Activated CD4-positive, alpha-beta T cell treated with anti-CD3 and anti-CD28 coated beads, Interleukin-2, Interleukin-4, amounts not matched to agents 100 ng/mL and 50 ng/mL, durations not matched to agents 16 hours and 8 hours (primary cell): ENCODE data around the gene PPP4R2.
A peak's percentile ranks its signal among the peaks of the same experiment; 100 is the strongest.
"Not testable (repeated sequence)": the region's sequence is repeated elsewhere in the genome, so short reads cannot be mapped to it uniquely, and the experiment has no call there.

Experiments used
- DNase-seq: peaks from one replicate; pipeline ENCODE4 v3.0.0-alpha.2; 2020; ENCODE audit warnings: low spot score

PPP4R2 gene

DNA sequence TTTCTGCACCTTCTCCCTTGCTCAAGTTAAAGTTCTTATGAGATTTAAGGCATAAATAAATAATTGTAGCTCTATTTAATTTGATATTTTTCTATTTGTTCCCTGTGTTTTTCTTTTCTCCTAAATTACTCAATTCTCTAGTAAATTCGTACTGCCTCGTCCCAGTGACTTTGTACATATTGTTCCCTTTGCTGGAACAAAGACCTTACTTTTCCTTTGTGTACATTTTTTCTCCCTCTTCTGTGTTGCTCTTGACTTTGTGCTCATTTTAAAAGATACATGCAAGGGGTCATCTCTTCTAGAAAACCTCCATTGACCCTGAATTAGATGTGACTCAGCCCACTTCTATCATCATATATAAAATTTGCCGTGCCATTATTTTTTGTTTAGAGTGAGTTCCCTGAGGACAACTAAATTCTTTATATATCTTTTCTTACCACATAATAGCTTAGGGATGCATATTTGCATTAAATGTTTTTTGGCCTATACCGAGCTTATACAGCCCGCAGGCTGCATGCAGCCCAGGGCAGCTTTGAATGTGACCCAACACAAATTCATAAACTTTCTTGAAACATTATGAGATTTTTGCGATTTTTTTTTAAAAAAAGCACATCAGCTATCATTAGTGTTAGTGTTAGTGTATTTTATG is 29.6 kb downstream of the PPP4R2 start:
- no peak for DNase-seq

GRCh38 chr3:73026760-73027113 is 30.1 kb downstream of the PPP4R2 start:
- no peak for DNase-seq

DNA sequence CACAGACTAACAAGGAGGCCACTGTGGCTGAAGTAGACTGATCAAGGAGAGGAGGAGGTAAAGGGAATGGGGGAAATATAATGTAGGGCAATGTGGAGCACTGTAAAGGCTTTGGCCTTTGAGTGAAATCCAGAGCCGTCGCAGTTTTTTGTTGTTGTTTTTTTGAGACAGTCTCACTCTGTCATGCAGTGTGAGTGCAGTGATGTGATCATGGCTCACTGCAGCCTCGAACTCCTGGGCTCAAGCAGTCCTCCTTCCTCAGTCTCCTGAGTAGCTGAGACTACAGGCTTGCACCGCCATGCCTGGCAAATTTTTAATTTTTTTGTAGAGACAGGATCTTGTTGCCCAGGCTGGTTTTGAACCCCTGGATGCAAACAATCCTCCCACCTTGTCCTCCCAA is 32.2 kb downstream of the PPP4R2 start:
- no peak for DNase-seq

DNA sequence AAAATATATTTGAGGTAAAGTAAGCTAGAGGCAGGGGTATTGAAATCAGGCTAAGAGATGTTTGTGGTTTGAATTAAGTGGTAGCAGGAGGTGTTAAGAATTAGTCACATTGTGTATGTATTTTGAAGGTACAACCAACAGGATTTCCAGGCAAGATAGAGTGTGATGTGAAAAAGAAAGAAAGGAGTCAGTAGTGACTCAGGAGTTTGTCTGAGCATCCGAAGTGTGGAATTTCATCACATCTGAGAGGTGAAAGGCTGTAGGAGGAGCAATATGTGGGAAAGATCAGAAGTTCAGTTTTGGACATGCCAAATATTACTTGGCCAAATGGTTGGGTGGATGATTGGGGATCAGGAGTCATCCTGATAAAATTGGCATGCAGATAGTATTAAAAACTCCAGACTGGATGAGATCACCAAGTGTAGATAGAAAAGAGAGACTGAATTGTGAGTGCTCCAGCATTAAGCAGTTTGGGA is 32.7 kb downstream of the PPP4R2 start:
- DNase-seq, result peak; percentile 72

- no peak for DNase-seq
Observed at GRCh38 chr3:73030073-73030597, 33.5 kb downstream of the PPP4R2 start.

- no peak for DNase-seq
Observed at GRCh38 chr3:73031573-73032103, 35.0 kb downstream of the PPP4R2 start.

GRCh38 chr3:73036694-73037591 is 40.3 kb downstream of the PPP4R2 start:
- DNase-seq, result no peak

DNA sequence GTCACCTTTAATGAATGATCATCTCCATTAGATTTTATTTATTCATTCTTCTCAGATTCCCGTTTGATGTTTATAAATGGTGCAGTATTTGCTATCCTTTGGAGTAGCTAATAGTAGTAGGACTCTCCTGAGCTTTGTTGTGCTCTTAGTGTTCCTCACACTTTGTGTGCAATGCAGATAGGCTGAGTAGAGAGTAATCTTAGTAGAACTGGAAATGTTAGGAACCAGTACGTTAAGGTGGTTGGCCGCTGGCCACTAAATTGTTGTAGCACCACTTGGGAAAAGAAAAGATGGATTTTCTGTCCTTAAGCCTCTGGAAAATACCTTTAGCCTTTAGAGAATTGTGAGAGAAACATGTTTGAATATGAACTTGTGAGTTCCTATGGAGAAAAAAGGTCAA is 44.9 kb downstream of the PPP4R2 start:
- DNase-seq, result no peak

- no peak for DNase-seq
Observed at GRCh38 chr3:73043414-73043813, 46.8 kb downstream of the PPP4R2 start.

GRCh38 chr3:73045391-73045790 is 48.8 kb downstream of the PPP4R2 start:
- no peak for DNase-seq

DNA sequence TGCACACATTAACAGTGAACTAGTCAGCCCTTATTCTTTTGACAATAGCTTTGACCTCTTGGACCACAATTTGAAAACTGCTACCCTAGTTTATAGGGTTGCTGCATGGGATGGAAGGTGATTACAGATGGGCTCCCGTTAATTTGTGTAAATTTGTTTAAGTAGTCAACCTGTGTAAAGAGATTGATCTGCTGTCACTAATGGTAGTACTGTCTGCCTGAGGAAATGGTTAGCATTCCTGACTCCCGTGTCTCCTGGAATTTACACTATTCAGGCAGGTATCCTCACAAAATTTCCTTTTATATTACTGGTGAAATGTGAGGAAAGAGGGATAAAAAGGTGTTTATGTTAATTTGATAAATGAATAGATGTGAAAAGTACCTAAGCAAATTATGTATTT is 49.6 kb downstream of the PPP4R2 start:
- no peak for DNase-seq

DNA sequence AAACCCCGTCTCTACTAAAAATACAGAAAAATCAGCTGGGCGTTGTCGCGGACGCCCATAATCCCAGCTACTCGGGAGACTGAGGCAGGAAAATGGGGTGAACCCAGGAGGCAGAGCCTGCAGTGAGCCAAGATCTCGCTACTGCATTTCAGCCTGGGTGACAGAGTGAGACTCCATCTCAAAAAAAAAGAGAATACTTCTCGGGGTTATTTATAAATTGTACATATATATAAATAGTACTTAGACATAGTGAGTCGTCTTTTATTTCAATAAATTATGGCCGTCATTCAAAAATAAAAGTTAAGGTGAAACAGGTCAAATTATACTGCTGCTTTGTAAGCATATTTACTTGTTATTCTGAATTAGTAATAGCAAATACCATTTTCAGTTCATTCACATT is 52.7 kb downstream of the PPP4R2 start:
- DNase-seq, result no peak

DNA sequence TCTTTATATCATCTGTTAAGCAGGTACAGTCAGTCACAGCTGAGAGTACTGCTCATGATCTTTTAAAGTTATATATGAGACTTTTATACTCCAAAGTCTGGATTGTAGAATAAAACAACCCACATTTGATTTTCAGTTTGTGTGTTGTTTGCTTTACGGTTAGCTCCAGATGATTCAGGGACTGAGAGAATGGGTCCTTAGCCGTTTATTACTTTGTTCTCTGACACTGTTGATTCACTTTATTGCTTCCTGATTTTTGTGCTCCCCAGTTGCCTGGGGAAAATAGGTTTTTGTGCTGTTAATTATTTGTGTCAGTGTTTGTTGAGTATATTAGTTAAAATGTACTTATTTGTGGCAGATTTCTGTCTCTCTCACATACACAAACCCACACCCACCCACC is 56.2 kb downstream of the PPP4R2 start:
- DNase-seq, result no peak

DNA sequence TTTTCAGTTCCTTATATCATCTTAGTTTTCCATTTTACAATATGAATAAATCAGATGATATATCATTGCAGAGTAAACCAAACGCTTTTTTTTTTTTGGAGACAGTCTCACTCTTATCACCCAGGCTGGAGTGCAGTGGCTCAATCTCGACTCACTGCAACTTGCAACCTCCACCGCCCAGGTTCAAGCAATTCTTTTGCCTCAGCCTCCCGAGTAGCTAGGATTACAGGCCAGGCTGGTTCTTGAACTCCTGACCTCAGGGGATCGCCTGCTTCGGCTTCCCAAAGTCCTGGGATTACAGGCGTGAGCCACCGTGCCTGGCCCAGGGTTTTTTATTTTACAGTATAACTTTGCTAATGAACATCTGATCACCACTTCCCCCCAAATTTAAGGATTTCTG is 59.0 kb downstream of the PPP4R2 start:
- DNase-seq, result no peak

DNA sequence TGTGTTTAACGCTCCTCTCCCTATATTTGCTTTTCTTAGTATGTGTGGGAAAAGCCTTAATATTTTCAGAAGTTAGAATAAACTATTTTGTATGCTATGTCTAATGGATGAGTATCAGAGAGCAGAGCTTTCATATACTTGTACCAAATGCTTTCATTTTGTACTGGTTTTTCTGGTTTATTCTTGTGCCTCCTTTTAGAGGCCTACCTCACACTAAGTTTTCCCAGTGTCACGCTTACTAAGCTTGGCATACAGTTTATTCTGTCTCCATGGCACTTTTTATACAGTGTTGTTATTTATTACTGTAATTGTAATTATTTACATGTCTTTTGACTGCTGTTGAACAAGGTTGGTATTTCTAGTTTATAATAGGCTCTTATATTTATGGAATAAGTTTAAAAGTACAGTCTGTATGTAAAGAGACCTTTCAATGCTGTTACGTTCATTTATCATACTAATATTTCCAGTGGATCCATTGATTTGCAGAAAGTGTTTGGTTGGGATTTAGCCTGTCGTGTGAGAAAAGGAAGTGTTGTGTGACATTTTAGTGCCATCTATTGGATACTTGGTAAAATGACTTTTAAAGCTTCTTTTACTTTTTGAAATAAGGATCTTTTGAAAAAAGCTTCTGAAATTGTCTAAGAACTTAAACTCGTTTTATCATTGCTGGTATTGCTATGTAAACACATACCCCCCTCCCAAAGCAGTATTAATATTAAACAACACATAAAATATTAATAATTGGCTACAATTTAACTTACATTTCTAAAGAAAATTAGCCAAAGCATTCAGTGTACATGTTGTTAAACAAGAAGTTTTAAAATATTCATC is 59.6 kb downstream of the PPP4R2 start:
- peak; percentile 24 for DNase-seq

DNA sequence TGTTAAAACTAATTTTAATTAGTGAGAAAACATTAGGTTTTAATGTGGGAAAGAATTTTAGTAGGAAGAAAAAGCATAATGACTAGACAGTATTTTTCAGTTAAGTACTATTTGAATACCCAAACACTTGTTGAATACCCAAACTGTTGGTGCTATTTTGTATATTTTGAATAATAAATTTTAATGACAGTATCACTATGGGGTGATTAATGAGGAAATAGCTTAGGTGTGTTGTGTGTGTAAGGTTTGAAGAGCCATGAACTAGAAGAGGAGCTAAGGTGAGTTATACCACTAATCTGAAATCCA is 60.2 kb downstream of the PPP4R2 start:
- DNase-seq, result no peak

DNA sequence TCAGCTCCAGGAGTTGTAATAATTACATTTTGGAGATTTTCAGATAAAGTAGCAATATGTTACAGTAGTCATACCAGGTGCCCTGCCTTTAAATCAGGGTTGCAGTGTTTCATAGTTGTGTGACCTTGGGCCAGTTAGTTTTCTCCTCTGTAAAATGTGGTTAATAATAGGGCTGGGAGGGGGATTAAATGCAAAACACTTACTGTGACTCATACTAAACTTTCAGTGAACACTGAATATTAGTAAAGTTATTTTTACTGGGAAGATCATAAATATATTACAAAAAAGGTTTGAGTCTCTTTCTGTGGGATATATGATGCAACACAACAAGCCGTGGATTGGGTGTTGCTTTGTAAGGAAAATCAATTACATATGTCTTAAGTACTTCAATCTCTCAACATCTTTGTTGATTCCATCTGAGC is 63.7 kb downstream of the PPP4R2 start:
- DNase-seq, result no peak

DNA sequence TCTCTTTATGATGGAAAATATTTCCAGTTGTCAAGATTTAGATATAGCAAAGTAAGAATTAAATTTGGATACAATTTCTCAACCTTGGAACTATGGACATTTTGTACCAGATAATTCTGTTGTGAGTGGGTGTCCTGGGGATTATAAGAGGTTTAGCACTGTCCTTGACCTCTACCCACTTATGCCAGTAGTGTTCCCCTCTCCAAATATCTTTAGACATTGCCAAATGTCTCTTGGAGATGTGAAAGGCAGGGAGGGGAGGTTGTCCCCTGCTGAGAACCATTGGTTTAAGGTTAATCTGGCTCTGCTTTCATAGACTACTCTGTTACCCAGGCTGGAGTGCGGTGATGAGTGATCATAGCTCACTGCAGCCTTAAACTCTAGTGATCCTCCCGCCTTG is 64.8 kb downstream of the PPP4R2 start, which contains the start of gene EBLN2:
TSS of gene EBLN2 (plus strand) at position 244 of the 400 bp plus-strand sequence. CDS start 423 bp downstream, outside the sequence.
- DNase-seq, result no peak

DNA sequence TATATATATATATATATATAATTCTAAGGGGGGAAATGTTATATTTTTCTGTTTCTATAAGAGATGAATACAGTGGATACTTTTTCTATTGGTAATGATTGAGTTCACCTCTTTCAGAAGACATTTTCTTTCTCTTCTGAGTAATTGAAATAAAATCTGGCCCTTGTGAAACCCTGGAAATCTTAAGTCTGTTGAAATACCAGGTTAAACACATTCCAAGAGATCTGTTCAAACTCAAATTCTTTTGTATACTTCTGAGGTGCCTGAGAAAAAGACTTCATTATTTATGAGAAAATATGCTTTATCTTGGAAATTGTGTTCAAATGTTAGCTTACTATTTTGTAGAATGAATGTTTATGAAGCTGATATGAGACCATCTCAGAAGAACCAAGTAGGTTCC is 69.6 kb downstream of the PPP4R2 start:
- DNase-seq, result not testable (repeated sequence)

DNA sequence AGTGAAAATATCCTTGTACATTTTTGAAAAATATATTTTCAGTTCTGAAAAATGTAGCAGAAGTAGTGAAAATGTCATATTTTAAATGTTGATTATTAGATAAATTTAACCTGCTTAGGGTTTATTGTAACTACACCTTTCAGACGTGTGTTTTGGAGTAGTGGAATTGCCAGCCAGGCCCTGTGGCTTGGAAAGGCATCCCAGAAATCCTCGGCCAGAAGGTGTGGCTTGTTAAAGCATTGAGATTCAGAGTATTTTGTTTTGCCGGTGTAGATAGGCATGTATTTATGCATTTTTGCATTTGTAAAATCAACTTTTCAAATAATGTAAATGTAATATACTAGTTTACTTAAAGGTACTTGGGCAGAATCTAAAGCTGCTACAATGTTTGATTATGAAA is 71.8 kb downstream of the PPP4R2 start:
- no peak for DNase-seq

- DNase-seq, result no peak
Observed at GRCh38 chr3:73069187-73069586, 72.6 kb downstream of the PPP4R2 start.

DNA sequence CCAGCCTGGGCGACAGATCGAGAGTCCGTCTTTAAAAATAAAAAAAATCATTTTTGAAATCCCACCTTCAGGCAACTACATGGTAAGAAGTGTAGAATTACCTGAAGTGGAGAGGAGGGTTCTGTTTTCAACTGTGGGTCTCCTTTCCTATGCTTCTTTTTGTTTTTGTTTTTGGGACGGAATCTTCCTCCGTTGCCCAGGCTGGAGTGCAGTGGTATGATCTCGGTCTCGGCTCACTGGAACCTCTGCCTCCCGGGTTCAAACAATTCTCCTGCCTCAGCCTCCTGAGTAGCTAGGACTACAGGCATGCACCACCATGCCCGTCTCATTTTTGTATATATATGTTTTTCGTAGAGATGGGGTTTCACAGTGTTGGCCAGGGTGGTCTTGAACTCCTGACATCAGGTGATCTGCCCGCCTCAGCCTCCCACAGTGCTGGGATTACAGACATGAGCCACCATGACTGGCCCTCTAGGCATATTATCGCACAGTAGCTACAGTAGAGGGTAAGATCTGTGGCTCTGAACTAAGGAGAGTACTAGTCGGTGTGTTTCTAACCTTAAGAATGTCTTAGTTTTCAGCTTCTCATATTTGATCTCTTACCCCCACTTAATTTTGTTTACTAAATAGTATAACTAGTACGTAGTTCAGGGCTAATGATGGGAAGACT is 73.3 kb downstream of the PPP4R2 start:
- no peak for DNase-seq
